Left renal pelvis (tissue), 4 donors: ENCODE data around the gene DRC1. TPM values are rescaled to one million over a fixed set of nuclear protein-coding genes. Genes with fewer than 3 reads are reported as not detected.
A peak's percentile ranks its signal among the peaks of the same experiment; 100 is the strongest.
"Not testable (repeated sequence)": the region's sequence is repeated elsewhere in the genome, so short reads cannot be mapped to it uniquely, and the experiment has no call there.

Experiments used
- DNase-seq, 4 donors: peaks; one replicate each; pipeline ENCODE4 v3.0.0-alpha.2; 2013; ENCODE audit warnings: low read depth in 4 of 4, low spot score in 3 of 4
- polyA plus RNA-seq, 4 donors: library from polyadenylated mRNA; unstranded; fragments of 120-200 nt; gene quantifications; one replicate each; pipeline ENCODE4 v1.2.1, GENCODE V29; 2013; ENCODE audit not compliant: insufficient read length in 4 of 4

Gene DRC1
- 1 to 10 TPM in 3 of 4 donors, under 1 TPM in 1; 0.29 to 3.6 (median 3.3) TPM for polyA plus RNA-seq

DNA sequence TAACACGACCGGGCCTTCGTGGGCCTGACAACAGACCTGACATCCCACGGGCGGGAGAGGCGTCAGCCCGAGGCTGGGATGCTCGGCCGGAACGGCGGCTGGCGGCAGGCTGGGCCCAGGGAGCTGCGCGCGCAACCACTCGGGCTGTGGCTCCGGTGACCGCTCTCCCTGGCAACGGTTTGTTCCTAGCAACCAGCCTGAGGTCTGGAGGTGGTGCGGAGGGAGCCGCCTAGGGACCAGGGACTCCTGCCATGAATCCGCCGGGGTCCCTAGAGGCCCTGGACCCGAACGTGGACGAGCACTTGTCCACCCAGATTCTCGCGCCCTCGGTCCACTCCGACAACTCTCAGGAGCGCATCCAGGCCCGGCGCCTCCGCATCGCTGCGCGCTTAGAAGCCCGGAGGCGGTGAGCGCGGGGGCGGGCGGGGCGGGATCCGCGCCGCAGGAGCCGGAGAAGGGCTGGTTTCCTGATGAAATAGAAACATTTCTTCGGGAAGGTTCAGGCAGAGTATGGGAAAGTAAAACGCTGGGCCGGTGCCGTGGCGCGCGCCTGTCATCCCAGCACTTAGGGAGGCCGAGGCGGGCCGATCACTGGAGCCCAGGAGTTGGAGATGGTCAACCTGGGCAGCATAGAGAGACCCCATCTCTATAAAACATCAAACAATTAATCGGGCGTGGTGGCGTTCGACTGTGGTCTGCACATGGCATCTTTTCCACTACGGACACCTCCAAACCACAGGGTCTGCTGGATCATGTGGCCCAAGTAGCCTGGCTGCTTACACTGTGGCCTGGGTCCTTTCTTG lies at the start of gene DRC1:
TSS of gene DRC1 (plus strand) at position 182 of the 803 bp plus-strand sequence. CDS start at position 252, 70 bp downstream.
- peak; percentile 61 to 80 (median 66) for DNase-seq

DNA sequence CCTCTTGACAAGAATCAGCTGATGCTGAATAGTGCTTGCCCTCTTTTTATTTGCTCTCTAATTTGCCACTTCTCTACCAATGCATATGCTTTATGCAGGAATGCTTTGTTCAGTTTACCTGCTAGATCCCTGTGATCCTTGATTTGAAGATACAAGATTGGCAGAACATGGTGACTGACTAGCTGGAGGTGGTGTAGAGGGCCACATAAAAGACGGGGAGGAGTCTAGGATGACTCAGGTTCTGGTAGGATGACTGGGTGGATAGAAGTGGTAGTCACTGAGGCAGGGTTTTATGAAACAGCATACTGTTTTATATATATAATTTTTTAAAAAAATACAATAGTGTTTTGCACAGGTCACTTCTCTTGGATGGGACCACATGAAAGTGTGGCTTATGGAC lies 48.8 kb upstream of the DRC1 start:
- DNase-seq, result no peak

DNA sequence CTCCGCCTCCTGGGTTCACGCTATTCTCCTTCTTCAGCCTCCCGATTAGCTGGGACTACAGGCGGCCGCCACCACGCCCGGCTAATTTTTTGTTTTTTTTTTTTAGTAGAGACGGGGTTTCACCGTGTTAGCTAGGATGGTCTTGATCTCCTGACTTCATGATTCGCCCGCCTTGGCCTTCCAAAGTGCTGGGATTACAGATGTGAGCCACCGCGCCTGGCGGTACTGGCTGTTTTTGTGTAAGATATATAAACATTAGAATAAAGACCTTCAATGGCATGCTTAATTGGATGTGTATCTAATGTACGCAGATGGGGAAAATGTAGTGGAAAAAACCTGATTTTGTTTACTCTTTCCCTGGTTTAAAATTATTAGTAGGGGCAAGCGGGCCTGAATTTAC lies 47.3 kb upstream of the DRC1 start:
- not testable (repeated sequence) for DNase-seq

DNA sequence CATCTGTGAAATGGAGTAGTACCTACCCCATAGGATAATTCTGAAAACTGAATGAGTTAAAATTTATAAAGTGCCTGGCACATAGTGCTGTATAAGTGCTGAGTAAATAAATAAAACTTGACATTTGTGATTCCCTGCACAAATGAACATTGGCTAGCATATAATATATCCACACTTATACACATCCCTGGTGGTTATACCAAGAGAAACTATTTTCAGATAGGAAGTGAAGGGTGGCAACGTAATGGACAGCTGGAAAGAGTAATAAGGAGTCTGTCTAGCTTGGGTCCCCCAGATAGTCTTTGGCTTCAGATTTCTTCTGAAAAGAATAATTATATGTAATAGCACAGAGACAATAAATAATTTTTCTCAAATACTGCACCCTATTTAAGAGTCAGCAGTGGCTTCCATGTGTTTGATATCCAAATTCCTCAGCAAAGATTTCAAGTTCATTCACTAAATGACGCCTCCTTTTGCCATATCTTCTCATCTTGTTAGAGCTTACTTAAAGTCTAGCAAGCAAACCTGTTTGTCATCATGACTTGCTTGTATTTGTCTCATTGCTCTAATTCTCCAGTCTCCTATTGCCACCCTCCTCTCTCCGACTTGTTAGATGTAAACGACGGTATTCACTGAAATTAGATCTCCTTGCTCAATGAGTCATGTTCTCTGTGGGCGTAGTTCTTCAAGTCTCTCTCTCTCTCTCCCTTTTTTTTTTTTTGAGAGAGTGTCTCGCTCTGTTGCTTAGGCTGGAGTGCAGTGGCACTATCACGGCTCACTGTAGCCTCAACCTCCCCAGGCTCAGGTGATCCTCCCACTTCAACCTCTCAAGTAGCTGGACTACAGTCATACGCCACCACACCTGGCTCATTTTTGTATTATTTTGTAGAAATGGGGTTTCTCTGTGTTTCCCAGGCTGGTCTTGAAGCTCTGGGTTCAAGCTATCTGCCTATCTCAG lies 46.4 kb upstream of the DRC1 start:
- peak in 3 of 4 donors; percentile 27 to 60 (median 38) for DNase-seq

DNA sequence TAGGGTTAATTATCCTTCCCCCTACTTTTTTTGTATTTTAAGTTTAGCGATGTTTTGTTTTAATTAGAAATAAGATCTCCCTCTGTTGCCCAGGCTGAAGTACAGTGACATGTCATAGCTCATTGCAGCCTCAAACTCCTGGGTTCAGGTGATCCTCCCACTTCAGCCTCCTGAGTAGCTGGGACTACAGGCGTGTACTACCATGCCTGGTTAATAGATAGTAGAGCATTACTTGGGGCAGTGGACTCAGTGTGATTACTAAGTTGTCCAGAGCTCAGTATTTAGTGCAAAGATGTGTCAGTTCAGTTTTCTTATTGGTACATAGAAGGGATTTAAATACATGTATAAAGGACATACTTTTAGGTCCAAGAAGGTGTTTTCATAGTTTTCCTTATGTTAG lies 45.6 kb upstream of the DRC1 start:
- no peak for DNase-seq

DNA sequence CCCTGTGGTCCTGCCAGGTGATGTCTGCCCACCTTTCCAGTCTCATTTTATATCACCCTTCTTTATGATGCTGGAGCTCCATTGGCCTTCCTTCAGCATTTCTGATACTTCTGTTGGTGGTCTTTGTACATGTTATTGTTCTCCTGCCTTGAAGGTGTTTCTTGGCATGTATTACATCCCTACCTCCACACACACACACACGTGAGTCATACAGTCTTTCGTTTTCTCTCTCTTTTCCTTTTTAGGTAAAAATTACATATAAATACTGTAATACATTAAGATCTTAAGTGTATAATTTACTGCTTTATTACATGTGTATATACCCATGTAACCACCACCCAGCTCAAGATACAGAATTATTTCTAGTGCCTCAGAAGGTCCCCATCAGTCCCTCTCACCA lies 44.9 kb upstream of the DRC1 start:
- DNase-seq, result no peak

DNA sequence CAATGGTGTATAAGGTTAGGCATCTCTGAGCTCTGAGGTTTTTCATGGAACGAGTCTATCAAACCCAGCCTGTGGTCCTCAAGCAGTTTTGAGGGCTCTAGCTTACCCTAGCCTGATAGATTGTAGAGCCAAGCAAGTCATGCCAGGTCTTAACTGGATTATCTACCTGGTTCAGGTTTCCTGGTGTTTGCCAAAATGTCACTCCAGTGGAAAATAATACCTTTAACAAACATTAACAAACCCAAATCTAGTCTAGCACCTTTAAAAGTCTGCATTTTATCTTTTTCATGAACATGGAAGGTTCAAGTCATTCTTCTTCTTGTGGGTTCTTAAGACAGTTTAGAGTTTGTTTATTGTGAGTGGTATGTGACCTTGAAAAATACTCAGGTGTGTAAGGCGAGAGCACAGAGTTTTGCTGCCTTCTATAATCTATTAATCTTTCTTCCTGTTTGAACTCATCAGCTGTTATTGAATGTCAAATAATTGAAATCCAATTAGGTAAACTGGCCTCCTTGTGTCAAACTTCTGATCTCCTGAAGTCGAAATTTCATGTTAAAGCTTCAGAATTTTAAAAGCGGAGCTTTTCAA lies 41.7 kb upstream of the DRC1 start:
- no peak for DNase-seq

DNA sequence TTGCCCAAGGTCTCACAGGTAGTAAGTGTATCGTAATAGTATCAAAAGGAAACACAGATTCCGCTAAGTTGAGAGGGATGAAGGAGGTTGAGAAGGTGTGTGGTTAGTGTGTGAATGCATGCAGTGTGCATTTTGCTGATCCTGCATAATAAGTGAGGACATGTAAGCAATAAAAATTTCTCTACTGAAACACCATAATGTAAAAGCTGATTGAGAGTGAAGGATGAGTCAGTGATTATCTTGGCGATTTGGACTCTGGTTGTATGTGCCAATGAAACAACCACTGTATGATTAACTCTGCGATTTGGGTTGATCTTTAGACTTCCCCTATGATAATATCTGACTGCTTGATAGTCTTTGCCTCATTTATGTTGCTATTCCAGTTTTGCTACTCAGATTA lies 38.4 kb upstream of the DRC1 start:
- DNase-seq, result no peak

DNA sequence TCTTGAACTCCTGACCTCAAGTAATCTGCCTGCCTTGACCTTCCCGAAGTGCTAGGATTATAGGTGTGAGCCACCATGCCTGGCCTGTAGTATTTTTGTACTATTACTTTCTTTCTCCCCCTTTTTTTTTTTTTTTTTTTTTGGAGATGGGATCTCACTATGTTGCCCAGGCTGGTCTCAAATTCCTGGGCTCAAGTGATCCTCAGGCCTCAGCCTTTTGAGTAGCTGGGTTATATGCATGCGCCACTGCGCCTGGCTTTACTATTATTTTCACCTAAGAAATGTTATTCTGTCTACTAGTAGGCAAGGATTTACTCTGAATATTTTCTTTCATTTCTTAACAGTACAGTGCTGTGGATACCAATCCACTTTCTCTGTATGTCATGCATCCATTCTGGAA lies 37.8 kb upstream of the DRC1 start:
- no peak for DNase-seq

DNA sequence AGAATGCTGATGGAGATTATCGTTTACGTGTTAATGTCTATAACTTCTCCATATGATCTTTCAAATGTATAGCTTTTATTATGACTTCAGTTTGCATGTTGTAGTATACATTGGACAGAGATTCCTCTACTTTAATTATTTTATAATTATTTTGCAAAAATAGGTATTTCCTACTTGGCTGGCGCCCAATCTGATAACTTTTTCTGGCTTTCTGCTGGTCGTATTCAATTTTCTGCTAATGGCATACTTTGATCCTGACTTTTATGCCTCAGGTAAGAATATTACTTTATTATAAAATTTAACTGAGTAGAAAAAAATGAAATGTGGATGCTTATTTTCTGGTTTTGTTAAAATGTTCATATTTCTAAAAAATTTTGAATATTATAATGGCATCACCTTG lies 37.1 kb upstream of the DRC1 start:
- no peak for DNase-seq

DNA sequence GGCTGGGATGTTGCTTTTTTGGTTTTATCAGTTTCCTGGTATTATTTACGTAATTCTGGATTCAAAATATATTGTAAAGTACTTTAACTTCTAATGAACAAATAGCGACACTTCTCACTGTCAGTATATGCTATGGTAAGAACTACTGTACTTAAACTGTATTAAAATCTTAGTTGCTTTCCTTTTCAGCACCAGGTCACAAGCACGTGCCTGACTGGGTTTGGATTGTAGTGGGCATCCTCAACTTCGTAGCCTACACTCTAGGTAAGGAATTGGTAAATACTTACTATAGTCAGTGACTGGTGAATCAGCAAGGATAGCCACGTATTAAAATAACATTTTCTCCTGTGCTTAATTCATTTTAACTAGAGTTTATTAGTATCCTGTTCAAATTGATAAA lies 34.8 kb upstream of the DRC1 start:
- DNase-seq, result no peak

DNA sequence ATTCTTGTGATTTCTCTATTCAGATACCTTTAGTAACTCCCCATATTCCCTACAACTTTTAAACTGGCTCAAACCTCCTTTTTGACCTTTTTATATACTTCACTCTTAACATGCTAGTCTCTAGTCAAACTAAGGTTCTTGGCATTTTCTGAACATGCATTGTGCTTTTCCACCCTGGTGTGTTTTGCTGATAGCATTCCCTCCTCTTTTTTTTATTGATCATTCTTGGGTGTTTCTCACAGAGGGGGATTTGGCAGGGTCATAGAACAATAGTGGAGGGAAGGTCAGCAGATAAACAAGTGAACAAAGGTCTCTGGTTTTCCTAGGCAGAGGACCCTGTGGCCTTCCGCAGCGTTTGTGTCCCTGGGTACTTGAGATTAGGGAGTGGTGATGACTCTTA lies 32.1 kb upstream of the DRC1 start:
- DNase-seq, result not testable (repeated sequence)

DNA sequence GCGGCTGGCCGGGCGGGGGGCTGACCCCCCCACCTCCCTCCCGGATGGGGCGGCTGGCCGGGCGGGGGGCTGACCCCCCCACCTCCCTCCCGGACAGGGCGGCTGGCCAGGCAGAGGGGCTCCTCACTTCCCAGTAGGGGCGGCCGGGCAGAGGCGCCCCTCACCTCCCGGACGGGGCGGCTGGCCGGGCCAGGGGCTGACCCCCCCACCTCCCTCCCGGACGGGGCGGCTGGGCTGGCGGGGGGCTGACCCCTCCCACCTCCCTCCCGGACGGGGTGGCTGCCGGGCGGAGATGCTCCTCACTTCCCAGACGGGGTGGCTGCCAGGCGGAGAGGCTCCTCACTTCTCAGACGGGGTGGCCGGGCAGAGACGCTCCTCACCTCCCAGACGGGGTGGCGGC lies 30.8 kb upstream of the DRC1 start:
- DNase-seq, result not testable (repeated sequence)

DNA sequence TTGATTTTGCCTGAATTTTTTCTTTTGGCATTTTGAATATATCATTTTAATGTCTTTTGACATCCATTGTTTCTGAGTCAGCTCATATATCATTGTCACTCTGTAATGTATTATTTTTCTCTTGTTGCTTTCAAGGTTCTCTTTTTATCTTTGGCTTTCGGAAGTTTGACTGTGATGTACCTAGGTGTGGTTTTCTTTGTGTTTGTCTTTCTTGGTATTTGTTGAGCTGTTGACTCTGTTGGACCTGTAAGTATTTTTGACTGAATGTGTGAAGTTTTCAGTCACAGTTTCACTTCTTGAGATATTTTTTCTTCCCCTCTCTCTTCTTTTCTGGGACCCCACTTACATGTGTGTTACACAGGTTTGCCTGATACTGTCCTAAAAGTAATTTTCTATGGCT lies 24.9 kb upstream of the DRC1 start:
- no peak for DNase-seq

DNA sequence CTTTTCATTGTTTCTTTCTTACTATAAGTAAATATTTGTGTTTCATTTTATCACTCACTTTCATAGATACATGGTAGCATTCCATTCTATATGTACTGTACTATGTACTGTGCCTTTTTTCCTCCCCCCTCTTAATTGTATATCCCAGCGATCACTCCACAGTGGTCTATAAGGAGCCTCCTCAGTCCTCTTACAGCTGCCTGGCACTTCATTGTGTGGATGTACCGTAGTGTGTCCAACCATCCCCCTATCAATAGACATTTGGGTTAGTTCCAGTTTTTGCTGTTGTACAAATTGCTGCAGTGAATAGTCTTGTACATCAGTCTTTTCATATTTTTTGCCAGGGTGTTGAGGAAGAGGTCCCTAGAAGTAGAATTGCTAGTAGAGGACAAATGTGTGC lies 21.4 kb upstream of the DRC1 start:
- DNase-seq, result no peak

DNA sequence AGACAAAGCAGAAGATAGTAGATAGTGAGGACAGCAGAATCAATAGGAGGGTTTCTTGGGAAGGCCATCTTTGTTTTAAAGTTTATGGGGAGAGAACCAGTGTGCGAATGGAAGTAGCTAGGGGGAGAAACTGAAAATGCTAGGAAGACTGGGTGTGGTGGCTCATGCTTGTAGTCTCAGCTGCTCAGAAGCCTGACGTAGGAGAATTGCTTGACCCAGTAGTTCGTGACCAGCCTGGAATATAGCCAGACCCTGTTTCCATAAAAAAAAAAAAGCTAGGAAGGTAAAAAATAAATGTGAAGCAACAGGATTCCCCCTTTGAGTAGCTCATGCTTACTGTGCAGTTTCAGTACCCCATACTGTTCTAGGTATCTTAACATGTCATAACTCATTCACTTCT lies 19.2 kb upstream of the DRC1 start:
- DNase-seq, result no peak

DNA sequence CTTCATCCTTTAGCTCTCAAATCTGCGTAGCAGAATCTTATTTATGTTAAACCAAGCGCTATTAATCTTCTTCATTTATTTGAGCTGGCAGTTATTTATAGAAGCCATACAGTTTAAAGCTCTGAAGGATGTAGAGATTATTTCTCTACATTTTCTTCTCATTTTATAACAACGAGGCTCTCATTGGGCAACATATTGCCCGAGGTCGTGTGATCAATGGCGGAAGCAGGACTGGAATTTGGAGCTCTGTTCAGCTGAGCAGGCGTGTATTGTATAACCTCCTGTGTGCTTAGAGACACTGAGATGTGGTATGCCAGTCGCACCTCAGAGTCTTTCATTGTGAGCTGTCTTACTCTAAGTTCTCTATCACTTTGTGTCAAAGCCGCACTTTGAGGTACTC lies 17.5 kb upstream of the DRC1 start:
- no peak for DNase-seq

DNA sequence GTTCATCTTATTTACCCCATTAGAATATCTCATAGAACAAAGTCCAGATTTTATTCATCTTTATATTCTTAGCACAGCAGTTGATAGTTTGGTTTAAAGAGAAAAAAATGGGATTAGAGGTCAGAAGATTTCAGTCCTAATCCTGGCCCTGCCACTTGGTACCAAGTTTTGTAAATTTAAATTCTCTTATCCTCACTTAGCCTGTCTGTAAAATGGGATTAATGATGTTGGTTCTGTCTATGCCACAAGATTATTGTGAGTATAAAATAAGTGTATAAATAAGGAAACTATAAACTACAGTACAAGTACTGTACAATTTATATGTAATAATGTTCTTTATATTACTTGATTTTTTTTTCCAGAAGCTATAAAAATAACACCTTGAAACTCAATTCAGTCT lies 17.1 kb upstream of the DRC1 start:
- no peak for DNase-seq

DNA sequence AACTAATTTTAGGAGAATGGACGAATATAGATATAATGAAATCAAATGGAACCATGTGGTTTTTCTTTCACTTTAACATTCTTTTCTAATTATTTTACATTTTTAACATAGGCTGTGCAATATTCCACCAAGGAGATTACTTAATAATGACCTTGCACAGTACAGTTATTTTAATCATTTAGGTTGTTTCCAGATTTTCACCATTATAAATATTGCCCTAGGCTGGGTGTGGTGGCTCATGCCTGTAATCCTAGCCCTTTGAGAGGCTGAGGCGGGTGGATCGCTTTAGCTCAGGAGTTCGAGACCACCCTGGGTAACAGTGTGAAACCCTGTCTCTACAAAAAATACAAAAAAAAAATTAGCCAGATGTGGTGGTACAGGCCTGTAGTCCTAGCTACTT lies 14.5 kb upstream of the DRC1 start:
- no peak for DNase-seq

DNA sequence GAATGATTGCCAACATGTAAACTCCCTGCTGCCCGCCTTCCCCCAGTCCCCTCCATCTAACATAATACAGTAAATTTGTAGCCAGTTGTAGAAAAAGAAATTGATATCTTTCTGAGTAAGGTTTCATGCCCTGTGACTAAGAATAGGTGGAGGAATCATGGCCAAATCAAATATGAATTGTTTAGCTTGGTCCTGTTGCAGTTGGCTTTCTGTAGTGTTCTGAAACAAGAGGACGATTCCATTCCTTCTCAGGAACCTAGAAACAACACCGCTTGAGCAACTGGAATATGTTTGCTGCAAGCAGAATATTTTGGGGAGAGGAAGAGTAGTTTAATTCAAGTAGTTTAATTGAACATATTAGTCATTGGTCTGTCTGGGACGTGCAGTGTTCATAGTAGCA lies 7.0 kb upstream of the DRC1 start:
- no peak for DNase-seq

DNA sequence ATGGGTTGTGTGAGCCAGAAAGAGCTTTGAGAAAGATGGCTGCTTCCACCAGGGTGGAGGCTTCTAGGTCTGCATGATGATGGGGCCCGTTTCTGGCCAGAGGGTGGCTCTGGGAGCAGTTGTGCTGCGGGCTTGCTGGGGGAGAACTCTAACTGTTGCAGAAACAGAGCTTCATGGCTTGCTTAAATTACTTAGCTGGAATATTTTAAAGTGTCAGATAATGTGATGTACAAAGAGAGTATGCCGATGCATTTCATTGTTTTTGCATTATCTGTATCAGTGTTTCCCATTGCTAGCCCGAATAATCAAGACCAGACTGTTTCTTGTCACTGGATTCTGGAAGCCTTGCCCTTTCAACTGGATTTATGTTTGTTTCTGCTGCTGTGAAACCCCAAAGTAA lies 6.3 kb upstream of the DRC1 start:
- no peak for DNase-seq
